Measurements from ENCODE around the gene GMCL1.
"Not testable (repeated sequence)": the region's sequence is repeated elsewhere in the genome, so short reads cannot be mapped to it uniquely, and the experiment has no call there.

GMCL1 gene

DNA sequence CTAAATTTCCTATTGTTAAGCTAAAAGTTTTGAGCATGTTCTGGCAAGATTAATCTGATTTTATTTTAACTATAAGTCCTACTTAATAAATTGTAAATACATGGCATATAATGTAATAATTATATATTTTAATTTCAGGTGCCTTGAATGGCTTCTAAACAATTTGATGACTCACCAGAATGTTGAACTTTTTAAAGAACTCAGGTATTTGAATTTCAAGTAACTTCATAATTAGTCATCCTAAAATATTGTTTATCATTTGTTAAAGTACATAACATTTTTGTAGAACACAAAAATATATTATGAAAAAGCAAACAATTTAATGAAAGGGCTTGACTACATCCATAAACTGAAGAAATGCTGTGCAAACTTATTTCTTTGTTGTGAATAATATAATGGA is 14.5 kb downstream of the GMCL1 start:
- H3K4me3 ChIP-seq (ENCODE audit: low read length), result no peak overlapping the region
- H3K9ac ChIP-seq (ENCODE audit: low read length), result no peak overlapping the region
- H3K27me3 ChIP-seq (ENCODE audit: control insufficient read depth, insufficient read depth, low read length), result no peaks in the 10 kb centered on the region
- H3K27ac ChIP-seq (ENCODE audit: low read depth, low read length), result no peak overlapping the region
- H3K36me3 ChIP-seq (ENCODE audit: control insufficient read depth, insufficient read depth, low read length), result no peaks in the 10 kb centered on the region
- no peaks in the 10 kb centered on the region for H3K4me1 ChIP-seq (ENCODE audit: control insufficient read depth, insufficient read depth, low read length)

DNA sequence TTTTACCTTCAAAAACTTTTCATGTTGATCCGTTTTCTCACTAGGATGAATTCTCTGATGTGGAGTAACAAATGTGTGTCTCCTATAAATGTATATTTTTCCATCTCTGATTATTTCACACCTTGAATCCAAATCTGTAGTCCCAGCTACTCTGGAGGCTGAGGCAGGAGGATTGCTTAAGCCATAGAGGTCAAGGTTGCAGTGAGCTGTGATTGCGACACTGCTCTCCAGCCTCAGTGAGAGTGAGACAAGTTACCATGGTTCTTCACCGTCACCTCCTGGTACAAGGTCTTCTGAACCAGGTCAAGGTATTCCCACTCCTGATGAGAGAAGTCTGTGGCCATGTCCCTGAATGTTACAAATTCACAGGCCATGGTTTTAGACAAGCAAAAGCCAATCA is 15.1 kb downstream of the GMCL1 start:
- Histone ChIP-seq H3K4me1 (ENCODE audit: control insufficient read depth, insufficient read depth, low read length) (no peaks in the 10 kb centered on the region), H3K9ac (ENCODE audit: low read length) (no peak overlapping the region), H3K27ac (ENCODE audit: low read depth, low read length) (no peak overlapping the region), H3K36me3 (ENCODE audit: control insufficient read depth, insufficient read depth, low read length) (no peaks in the 10 kb centered on the region), H3K27me3 (ENCODE audit: control insufficient read depth, insufficient read depth, low read length) (no peaks in the 10 kb centered on the region), H3K4me3 (ENCODE audit: low read length) (no peak overlapping the region)

DNA sequence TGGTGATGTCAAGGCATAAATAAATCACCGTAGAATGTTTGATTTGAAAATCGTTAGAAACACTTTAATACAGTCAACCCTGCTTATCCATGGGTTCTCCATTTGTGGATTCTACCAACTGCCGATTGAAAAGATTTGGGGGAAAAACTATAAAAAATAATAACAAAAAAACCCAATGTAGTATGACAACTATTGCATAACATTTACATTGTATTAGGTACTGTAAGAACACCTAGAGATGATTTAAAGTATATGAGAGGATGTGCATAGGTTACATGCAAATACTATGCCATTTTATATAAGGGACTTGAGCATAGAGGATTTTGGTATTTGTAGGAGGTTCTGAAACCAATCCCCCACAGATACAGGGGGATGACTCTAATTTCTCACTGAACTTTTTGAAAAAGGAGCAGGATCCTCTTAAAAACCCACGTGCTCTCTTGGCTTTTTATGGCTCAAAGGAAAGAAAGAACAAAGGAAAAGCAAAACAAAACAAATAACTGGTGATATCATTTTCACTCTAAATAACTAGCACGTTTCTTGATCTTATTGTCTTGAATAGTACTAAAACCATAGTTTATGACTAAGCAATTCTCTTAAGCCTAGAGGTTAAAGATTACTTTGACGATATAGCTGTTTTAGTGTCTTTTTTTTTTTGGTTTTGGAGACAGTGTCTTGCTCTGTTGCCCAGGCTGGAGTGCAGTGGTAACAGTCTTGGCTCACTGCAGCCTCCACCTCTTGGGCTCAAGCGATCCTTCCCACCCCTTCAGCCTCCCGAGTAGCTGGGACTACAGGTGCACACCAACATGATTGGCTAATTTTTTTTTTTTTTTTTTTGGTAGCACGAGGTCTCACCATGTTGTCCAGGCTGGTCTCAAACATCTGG is 17.0 kb downstream of the GMCL1 start:
- Histone ChIP-seq H3K36me3 (ENCODE audit: control insufficient read depth, insufficient read depth, low read length) (peaks cover 3% of the 10 kb centered on the region), H3K27me3 (ENCODE audit: control insufficient read depth, insufficient read depth, low read length) (no peaks in the 10 kb centered on the region), H3K4me1 (ENCODE audit: control insufficient read depth, insufficient read depth, low read length) (no peaks in the 10 kb centered on the region), H3K9ac (ENCODE audit: low read length) (no peak overlapping the region), H3K27ac (ENCODE audit: low read depth, low read length) (no peak overlapping the region), H3K4me3 (ENCODE audit: low read length) (no peak overlapping the region)

GRCh38 chr2:69847068-69847828 is 17.8 kb downstream of the GMCL1 start:
- H3K27ac ChIP-seq (ENCODE audit: low read depth, low read length), result no peak overlapping the region
- no peak overlapping the region for H3K9ac ChIP-seq (ENCODE audit: low read length)
- H3K4me1 ChIP-seq (ENCODE audit: control insufficient read depth, insufficient read depth, low read length), result no peaks in the 10 kb centered on the region
- no peaks in the 10 kb centered on the region for H3K27me3 ChIP-seq (ENCODE audit: control insufficient read depth, insufficient read depth, low read length)
- H3K4me3 ChIP-seq (ENCODE audit: low read length), result no peak overlapping the region
- H3K36me3 ChIP-seq (ENCODE audit: control insufficient read depth, insufficient read depth, low read length), result peaks cover 3% of the 10 kb centered on the region

- Histone ChIP-seq H3K9ac (ENCODE audit: low read length) (no peak overlapping the region), H3K27me3 (ENCODE audit: control insufficient read depth, insufficient read depth, low read length) (no peaks in the 10 kb centered on the region), H3K4me1 (ENCODE audit: control insufficient read depth, insufficient read depth, low read length) (no peaks in the 10 kb centered on the region), H3K36me3 (ENCODE audit: control insufficient read depth, insufficient read depth, low read length) (peaks cover 3% of the 10 kb centered on the region), H3K27ac (ENCODE audit: low read depth, low read length) (no peak overlapping the region), H3K4me3 (ENCODE audit: low read length) (no peak overlapping the region)
These were observed 18.8 kb downstream of the GMCL1 start for GRCh38 chr2:69848186-69848790.

DNA sequence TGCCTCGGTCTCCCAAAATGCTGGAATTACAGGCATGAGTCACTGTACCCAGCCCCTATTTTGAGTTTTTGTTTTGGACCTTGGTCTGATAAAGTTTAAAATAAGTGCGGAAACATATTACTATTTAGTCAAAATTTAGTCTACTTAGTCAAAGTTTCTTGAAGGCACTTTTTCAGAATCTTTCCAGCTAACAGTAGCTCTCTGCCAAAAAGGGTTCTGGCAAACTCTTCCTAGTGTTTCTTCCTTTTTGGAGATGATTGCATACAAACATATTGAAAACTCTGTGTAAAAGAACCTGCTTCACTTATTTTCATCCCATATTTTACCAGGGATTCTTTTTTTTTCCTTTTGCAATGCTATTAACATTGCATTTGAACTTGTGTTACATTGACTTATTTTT is 28.8 kb downstream of the GMCL1 start:
- Histone ChIP-seq H3K9ac (ENCODE audit: low read length) (no peak overlapping the region), H3K4me1 (ENCODE audit: control insufficient read depth, insufficient read depth, low read length) (no peaks in the 10 kb centered on the region), H3K4me3 (ENCODE audit: low read length) (no peak overlapping the region), H3K27me3 (ENCODE audit: control insufficient read depth, insufficient read depth, low read length) (no peaks in the 10 kb centered on the region), H3K36me3 (ENCODE audit: control insufficient read depth, insufficient read depth, low read length) (no peaks in the 10 kb centered on the region), H3K27ac (ENCODE audit: low read depth, low read length) (no peak overlapping the region)

- Histone ChIP-seq H3K27me3 (ENCODE audit: control insufficient read depth, insufficient read depth, low read length) (no peaks in the 10 kb centered on the region), H3K27ac (ENCODE audit: low read depth, low read length) (no peak overlapping the region), H3K9ac (ENCODE audit: low read length) (no peak overlapping the region), H3K4me3 (ENCODE audit: low read length) (no peak overlapping the region), H3K36me3 (ENCODE audit: control insufficient read depth, insufficient read depth, low read length) (peaks cover 13% of the 10 kb centered on the region), H3K4me1 (ENCODE audit: control insufficient read depth, insufficient read depth, low read length) (no peaks in the 10 kb centered on the region)
These were observed 33.8 kb downstream of the GMCL1 start for GRCh38 chr2:69863298-69863697.

- Histone ChIP-seq H3K4me3 (ENCODE audit: low read length) (no peak overlapping the region), H3K27ac (ENCODE audit: low read depth, low read length) (no peak overlapping the region), H3K27me3 (ENCODE audit: control insufficient read depth, insufficient read depth, low read length) (no peaks in the 10 kb centered on the region), H3K36me3 (ENCODE audit: control insufficient read depth, insufficient read depth, low read length) (no peaks in the 10 kb centered on the region), H3K9ac (ENCODE audit: low read length) (no peak overlapping the region), H3K4me1 (ENCODE audit: control insufficient read depth, insufficient read depth, low read length) (no peaks in the 10 kb centered on the region)
These were observed 59.0 kb downstream of the GMCL1 start for GRCh38 chr2:69888451-69888850.

GRCh38 chr2:69889302-69889701 is 59.8 kb downstream of the GMCL1 start:
- H3K27me3 ChIP-seq (ENCODE audit: control insufficient read depth, insufficient read depth, low read length), result no peaks in the 10 kb centered on the region
- H3K9ac ChIP-seq (ENCODE audit: low read length), result no peak overlapping the region
- no peaks in the 10 kb centered on the region for H3K4me1 ChIP-seq (ENCODE audit: control insufficient read depth, insufficient read depth, low read length)
- H3K36me3 ChIP-seq (ENCODE audit: control insufficient read depth, insufficient read depth, low read length), result no peaks in the 10 kb centered on the region
- no peak overlapping the region for H3K27ac ChIP-seq (ENCODE audit: low read depth, low read length)
- no peak overlapping the region for H3K4me3 ChIP-seq (ENCODE audit: low read length)

- no peaks in the 10 kb centered on the region for H3K27me3 ChIP-seq (ENCODE audit: control insufficient read depth, insufficient read depth, low read length)
- H3K9ac ChIP-seq (ENCODE audit: low read length), result no peak overlapping the region
- H3K4me3 ChIP-seq (ENCODE audit: low read length), result no peak overlapping the region
- no peaks in the 10 kb centered on the region for H3K36me3 ChIP-seq (ENCODE audit: control insufficient read depth, insufficient read depth, low read length)
- H3K4me1 ChIP-seq (ENCODE audit: control insufficient read depth, insufficient read depth, low read length), result peaks cover 2% of the 10 kb centered on the region
- no peak overlapping the region for H3K27ac ChIP-seq (ENCODE audit: low read depth, low read length)
These were observed 61.4 kb downstream of the GMCL1 start for GRCh38 chr2:69890881-69891280.

DNA sequence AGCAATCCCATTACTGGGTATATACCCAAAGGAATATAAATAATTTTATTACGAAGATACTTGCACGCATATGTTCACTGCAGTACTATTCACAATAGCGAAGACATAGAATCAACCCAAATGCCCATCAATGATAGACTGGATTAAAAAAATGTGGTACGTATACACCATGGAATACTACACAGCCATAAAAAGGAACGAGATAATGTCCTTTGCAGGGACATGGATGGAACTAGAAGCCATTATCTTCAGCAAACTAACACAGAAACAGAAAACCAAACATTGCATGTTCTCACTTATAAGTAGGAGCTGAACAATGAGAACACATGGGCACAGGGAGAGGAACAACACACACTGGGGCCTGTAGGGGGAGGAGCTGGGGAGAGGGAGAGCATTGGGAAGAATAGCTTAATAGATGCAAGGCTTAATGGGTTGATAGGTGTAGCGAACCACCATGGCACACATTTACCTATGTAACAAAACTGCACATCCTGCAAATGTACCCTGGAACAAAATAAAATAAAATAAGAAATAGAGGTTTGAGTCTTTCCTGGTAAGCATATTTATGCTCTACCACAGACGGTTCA is 63.5 kb downstream of the GMCL1 start:
- H3K27me3 ChIP-seq (ENCODE audit: control insufficient read depth, insufficient read depth, low read length); H3K9ac ChIP-seq (ENCODE audit: low read length); H3K4me1 ChIP-seq (ENCODE audit: control insufficient read depth, insufficient read depth, low read length); H3K4me3 ChIP-seq (ENCODE audit: low read length); H3K36me3 ChIP-seq (ENCODE audit: control insufficient read depth, insufficient read depth, low read length): not testable (repeated sequence)
- H3K27ac ChIP-seq (ENCODE audit: low read depth, low read length), result peak overlapping the region; percentile 74
